Measurements from ENCODE around the gene MUC5AC.

GRCh38 chr11:1129143-1129610 lies 28.6 kb upstream of the MUC5AC start:
- TF ChIP-seq CTCF (IDR thresholded peaks at IDR 0.05) (no peak), POLR2A (IDR thresholded peaks at IDR 0.05) (no peak)

Data from heart left ventricle (tissue), 13 donors.